Adrenal gland (tissue), 5 donors: Measurements from ENCODE around the gene NFATC4.
"Not testable (repeated sequence)": the region's sequence is repeated elsewhere in the genome, so short reads cannot be mapped to it uniquely, and the experiment has no call there.

ENCODE experiments used
- CTCF ChIP-seq, 6 experiments: fragments of 450-650 bp in 4 of 6; fragments of 200-600 bp in 2 of 6; sonication (generic) in 1 of 6; IDR thresholded peaks; 1 replicate in 5 of 6; 2 replicates in 1 of 6; pipeline versions ENCODE4 v1.5.1 to v1.8.0; 2016 to 2021; ENCODE audit warnings: antibody characterized with exemption in 6 of 6, mild to moderate bottlenecking in 2 of 6, moderate library complexity in 1 of 6
- POLR2A ChIP-seq, 2 donors: fragments of 450-650 bp; IDR thresholded peaks; one replicate each; pipeline ENCODE4 v1.6.1; 2017; ENCODE audit warnings: antibody characterized with exemption in 2 of 2, mild to moderate bottlenecking in 2 of 2, moderate library complexity in 1 of 2
- donor health status: DM: no; HTN: no; CAD: no.

- TF ChIP-seq POLR2A (IDR thresholded peaks at IDR 0.05) = not testable (repeated sequence)
- TF ChIP-seq CTCF (IDR thresholded peaks at IDR 0.05) = peak; percentile 35 to 82 (median 66)
Measured at GRCh38 chr14:24327914-24328313, 40.1 kb upstream of the NFATC4 start.
